HEK293T (cell line): ENCODE measurements around the gene PIGW.

Source experiments
- ARNT ChIP-seq: fragments of 450-650 bp; IDR thresholded peaks from 2 replicates; pipeline ENCODE4 v1.6.1; 2017; ENCODE audit warnings: mild to moderate bottlenecking
- ELF4 ChIP-seq: fragments of 450-650 bp; IDR thresholded peaks from 2 replicates; pipeline ENCODE4 v1.6.1; 2017; ENCODE audit warnings: antibody characterized with exemption
- FOXA1 ChIP-seq: fragments of 450-650 bp; IDR thresholded peaks from 2 replicates; pipeline ENCODE4 v1.6.1; 2016; ENCODE audit warnings: mild to moderate bottlenecking
- FOXK2 ChIP-seq: fragments of 450-650 bp; IDR thresholded peaks from 2 replicates; pipeline ENCODE4 v1.6.1; 2016; ENCODE audit warnings: mild to moderate bottlenecking
- FOXM1 ChIP-seq: fragments of 450-650 bp; IDR thresholded peaks from 2 replicates; pipeline ENCODE4 v1.6.1; 2017; ENCODE audit warnings: mild to moderate bottlenecking, borderline replicate concordance
- LEF1 ChIP-seq: fragments of 450-650 bp; IDR thresholded peaks from 2 replicates; pipeline ENCODE4 v1.6.1; 2017; ENCODE audit warnings: mild to moderate bottlenecking, borderline replicate concordance
- SP1 ChIP-seq: fragments of 450-650 bp; IDR thresholded peaks from 2 replicates; pipeline ENCODE4 v1.6.1; 2017
- SUZ12 ChIP-seq: fragments of 450-650 bp; IDR thresholded peaks from 2 replicates; pipeline ENCODE4 v1.6.1; 2016; ENCODE audit warnings: mild to moderate bottlenecking
- TARDBP ChIP-seq: fragments of 450-650 bp; IDR thresholded peaks from 2 replicates; pipeline ENCODE4 v1.6.1; 2016
- ZNF384 ChIP-seq: fragments of 450-650 bp; IDR thresholded peaks from 2 replicates; pipeline ENCODE4 v1.6.1; 2016

DNA sequence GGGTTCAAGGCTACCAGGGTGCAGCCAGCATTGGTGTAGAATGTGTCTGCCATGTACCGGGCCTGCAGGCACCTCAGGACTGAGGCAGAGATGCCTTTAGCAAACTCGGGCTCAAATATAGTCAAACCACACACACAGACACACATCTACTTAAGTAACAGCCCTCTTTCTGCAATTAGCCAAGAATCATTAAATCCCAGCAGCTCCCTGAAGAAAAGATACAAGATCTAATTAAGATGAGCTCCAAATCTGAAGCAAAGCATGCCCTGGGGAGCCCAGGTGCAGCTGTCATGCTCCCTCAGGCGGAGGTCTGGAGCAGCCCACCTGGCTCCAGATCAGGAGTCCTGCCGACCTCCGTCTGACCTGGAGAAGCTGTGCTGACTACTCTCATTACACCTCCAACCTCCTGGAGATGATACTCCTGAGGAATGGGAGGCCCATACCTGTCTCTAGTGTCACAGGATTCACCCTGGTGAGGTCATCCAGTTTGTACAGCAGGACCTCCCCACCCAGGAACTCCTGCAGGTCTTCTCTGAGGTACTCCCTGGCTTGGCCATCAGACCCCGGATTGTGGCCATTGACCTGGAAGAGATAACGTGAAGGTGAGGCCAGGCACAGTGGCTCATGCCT lies 7.1 kb upstream of the PIGW start:
- TF ChIP-seq ELF4 (no peak), FOXM1 (no peak), SP1 (no peak), ARNT (no peak), TARDBP (no peak), FOXK2 (no peak), SUZ12 (no peak), LEF1 (no peak), FOXA1 (no peak), ZNF384 (no peak)
